ENCODE results near the gene NUP153.
"Not testable (repeated sequence)": the region's sequence is repeated elsewhere in the genome, so short reads cannot be mapped to it uniquely, and the experiment has no call there.

NUP153 gene

DNA sequence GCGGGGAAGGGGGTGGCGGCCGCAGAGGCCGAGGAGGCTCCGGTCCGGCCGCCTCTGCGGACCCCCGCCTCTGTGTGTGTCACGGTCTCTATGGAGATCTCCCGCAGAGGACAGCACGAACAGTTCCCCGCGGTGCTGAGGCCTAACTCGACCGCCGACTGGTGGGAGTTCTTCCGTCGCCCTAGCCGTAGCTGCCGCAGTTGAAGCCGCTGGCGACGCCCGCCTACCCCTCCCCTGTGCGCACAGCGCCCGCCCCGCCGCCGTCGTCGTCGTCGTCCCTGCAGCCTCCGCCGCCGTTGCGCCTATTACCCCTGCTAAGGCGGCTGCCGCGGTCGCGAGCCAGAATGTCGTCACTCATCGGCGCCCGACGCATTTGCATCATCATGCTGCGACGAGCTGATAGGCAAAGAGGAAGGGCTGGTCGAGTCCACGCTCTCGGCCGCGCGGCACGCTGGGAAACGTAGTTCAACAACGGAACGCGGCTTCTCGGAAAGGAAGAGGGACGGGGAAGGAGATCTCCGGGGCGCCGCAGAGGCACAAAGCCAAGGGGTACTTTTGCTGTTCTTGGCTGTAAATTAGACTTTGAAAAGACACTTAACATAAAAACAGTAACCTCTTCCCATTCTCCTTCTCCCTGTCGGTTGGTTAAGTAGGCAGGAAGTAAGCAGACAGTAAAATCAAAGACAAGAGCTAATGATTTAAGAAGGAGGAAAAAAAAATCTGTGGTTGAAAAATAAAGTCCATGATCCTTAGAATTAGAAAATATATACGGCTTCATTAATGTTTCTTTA, at the start of gene NUP153:
Gene NUP153, minus strand, starts transcription at position 346 of the 791 bp plus-strand sequence. CDS start 538 bp downstream, outside the sequence.
- peak; percentile 93 for FAIRE-seq

DNA sequence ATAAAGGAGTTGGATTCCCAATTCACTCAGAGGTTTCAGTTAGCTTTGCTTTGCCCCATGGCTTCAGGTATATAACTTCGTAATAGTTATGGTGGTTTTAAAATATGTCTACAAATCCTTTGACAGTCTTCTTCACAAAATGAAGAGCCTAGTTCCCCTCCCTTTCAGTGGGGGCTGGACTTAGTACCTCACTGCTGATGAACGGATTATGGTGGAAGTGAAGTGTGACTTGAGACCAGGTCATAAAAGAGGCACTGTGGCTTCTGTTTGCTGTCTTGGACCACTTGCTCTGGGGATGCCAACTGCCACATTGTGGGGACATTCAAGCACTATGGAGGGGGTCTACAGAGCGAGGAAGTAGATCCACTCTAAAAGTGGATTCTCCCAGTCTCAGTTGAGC, 47.5 kb upstream of the NUP153 start:
- no peak for FAIRE-seq

DNA sequence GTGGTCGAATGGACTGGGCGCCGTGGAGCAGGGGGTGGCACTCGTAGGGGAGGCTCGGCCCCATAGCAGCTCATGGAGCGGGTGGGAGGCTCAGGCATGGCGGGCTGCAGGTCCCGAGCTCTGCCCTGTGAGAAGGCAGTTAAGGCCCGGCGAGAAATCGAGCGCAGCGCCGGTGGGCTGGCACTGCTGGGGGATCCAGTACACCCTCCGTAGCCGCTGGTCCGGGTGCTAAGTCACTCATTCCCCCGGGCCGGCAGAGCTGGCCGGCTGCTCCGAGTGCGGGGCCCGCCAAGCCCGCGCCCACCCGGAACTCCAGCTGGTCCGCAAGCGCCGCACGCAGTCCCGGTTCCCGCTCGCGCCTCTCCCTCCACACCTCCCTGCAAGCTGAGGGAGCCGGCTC, 38.6 kb upstream of the NUP153 start:
- not testable (repeated sequence) for FAIRE-seq

DNA sequence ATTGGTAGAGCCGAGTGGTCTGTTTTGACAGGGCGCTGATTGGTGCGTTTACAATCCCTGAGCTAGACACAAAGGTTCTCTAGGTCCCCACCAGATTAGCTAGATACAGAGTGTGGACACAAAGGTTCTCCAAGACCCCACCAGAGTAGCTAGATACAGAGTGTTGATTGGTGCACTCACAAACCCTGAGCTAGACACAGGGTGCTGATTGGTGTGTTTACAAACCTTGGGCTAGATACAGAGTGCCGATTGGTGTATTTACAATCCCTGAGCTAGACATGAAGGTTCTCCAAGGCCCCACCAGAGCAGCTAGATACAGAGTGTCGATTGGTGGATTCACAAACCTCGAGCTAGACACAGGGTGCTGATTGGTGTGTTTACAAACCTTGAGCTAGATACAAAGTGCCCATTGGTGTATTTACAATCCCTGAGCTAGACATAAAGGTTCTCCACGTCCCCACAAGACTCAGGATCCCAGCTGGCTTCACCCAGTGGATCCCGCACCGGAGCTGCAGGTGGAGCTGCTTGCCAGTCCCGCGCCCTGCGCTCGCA, 38.1 kb upstream of the NUP153 start:
- not testable (repeated sequence) for FAIRE-seq

DNA sequence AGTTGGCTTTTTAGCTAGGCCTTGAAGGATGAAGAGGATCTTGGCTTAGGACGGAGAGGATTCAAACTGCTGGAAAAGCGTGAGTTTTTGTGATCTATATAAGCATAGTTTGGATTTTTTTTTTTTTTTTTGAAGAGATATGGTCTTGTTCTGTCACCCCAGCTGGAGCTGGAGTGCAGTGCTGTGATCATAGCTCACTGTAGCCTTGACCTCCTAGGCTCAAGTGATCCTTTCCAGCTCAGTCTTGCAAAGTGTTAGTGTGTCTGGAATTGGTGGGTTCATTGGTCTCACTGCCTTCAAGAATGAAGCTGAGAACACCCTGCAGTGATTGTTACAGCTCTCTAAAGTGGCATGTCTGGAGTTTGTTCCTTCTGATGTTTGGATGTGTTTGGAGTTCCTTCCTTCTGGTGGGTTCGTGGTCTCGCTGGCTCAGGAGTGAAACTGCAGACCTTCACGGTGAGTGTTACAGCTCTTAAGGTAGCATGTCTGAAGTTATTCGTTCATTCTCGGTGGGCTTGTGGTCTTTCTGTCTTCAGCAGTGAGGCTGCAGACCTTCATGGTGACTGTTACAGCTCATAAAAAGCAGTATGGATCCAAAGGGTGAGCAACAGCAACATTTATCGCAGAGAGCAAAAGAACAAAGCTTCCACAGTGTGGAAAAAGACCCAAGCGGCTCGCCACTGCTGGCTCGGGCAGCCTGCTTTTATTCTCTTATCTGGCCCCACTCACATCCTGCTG, 37.5 kb upstream of the NUP153 start:
- no peak for FAIRE-seq

DNA sequence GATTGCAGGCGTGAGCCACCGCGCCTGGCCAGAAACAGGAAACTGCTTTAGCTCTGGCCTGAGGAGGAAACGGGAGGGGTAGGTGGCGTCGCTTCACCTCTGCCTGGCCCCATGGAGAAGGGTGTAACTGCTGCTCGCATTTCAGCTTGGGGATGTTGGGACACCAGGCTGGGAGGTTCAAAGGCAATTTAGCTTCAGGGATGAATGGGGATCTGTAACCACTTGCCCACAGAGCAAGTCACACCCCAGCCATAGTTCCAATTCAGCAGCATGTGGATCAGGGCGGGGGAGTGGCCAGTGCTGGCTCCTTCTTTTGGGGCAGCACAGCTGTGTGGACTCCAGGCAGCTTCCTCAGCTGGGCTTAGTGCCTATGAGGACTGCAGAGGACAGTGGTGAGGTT, 34.8 kb upstream of the NUP153 start:
- no peak for FAIRE-seq

DNA sequence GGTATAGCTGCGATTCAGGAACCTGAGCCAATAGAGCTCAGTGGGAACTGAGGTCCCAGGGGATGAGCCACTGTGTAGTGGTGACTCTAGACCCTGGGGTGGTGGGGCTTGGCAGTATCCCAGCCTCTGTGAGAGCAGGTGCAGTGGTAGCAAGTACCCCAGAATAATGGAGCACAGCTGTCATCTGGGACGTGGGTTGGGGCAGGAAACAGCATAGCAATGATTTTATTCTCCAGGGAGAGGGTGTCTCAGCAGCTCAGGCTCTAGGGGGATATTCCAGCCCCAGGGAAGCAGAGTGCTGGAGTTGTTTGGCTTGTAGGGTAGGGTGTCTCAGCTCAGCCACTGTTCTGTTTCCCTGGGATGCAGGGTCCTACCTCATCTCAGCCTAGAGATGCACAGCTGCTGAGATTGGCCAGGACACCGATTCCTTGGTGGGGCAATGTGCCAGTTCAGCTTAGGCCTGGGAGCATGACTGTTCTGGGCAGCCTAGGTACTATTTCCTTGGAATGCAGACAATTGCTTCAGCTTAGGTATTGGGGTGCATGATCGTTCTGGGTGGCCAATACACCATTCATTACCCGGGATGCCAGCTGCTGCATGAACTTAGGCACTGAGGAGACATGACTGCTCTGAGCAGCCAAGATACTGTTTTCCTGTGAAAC, 34.0 kb upstream of the NUP153 start:
- no peak for FAIRE-seq

DNA sequence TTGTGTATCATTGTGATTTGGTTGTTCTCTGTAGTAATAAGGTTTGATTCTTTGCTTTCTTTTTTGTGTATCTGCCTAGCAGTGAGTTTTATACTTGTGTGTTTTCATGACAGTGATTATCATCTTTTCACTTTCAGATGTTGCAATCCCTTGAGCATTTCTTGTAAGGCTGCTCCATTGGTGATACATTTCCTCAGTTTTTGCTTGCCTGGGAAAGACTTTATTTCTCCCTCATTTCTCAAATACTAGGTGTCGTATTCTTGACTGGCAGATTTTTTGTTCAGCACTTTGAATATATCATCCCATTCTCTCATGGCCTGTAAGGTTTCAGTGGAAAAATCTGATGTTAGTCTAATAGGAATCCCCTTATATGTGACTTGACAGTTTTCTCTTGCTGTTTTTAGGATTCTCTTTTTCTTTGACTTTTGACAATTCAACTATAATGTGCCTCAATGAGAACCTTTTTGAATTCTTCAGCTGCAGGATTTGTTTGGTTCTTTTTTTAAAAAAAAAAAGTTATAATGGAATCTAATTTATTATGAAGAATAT, 31.1 kb upstream of the NUP153 start:
- no peak for FAIRE-seq

DNA sequence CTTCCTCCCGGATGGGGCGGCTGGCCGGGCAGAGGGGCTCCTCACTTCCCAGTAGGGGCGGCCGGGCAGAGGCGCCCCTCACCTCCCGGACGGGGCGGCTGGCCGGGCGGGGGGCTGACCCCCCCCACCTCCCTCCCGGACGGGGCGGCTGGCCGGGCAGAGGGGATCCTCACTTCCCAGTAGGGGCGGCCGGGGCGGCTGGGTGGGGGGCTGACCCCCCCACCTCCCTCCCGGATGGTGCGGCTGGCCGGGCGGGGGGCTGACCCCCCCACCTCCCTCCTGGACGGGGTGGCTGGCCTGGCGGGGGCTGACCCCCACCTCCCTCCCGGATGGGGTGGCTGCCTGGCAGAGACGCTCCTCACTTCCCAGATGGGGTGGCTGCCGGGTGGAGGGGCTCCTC, 28.6 kb upstream of the NUP153 start:
- not testable (repeated sequence) for FAIRE-seq

DNA sequence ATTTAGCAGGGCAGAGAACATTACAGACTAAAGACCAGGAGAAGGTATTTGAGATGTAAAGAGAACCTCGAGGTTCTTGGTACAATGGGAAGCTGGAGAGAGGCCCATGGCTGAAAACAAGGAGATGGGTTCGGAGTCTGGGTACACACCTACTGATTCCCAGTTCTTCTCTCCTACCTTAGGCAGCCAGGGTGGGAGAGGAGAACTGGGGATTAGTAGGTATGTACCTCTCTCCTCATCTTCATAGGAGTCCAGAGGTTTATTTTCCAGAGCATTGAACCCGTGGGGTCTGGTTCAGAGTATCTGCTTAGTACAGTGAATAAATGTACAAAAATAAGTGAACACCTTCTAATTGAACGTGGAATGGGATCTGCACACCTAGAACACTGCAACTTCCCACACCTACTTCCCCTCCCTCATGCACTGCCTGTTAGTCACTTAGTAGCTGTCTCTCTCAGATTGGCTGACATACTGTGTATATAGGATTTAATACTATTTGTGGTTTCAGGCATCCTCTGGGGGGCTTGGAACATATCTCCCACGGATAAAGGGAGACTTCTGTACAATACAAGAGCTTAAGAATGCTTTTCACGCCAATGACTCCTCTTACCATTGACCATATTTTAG, 23.5 kb upstream of the NUP153 start:
- no peak for FAIRE-seq

DNA sequence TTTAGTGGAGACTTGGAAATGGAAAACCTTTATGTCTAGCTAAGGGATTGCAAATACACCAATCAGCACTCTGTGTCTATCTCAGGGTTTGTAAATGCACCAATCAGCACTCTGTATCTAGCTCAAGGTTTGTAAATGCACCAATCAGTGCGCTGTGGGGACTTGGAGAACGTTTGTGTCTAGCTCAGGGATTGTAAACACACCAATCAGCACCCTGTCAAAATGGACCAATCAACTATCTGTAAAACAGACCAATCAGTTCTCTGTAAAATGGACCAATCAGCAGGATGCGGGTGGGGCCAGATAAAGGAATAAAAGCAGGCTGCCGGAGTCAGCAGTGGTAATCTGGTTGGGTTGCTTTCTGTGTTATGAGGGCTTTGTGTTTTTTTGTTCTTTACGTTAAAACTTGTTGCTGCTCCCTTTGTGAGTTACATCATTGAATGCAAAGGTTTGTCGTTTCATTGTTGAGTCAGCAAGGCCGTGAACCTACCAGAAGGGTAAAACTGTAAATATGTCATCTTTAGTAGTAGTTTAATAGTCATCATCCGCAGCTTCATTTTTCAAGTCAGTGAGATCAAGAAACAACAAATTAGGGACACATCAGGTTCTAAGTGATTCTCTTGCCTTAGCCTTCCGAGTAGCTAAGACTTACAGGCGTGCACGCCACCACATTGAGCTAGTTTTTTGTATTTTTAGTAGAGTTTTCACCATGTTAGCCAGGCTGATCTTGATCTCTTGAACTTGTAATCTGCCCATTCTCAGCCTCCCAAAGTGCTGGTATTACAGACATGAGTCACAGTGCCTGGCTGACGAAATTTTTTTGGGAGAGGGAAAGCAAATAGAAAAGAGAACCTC, 22.7 kb upstream of the NUP153 start:
- FAIRE-seq: no peak

DNA sequence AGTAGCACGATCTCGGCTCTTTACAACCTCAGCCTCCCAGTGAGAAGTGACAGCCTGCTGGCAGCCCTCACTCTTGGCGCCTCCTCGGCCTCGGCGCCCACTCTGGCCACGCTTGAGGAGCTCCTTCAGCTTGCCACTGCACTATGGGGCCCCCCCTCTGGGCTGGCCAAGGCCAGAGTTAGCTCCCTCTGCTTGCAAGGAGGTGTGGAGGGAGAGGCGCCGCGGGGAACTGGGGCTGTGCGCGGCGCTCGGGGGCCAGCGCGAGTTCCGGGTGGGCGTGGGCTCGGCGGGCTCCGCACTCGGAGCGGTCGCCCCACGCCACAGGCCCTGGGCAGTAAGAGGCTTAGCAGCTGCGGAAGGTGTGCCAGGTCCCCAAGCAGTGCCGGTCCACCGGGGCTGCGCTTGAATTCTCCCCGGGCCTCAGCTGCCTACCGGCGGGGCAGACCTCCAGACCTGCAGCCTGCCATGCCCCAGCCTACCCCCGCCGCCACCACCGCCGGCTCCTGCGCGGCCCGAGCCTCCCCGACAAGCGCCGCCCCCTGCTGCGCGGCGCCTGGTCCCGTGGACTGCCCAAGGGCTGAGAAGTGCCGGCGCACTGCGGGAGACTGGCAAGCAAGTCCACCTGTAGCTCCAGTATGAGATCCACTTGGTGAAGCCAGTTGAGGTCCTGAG, 22.0 kb upstream of the NUP153 start:
- FAIRE-seq: no peak

DNA sequence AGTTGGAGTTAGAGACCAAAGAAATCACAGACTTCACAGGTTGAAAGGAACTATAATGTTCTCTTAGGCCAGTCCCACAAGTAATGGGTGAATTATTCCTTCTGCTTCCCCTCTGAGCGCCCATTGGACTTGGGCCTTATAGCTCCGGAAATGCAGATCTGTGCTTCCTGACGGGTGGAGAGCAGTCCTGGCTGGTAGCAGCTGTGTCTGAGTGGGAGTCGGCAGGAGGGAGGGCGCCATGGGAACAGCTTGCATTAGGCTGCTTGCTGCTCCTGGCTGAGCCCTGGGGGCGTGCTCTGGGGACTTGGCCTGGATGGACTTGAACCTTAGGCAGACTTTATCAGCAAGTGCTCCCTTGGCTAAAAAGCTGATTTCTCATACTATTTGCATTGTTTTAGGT, 18.4 kb upstream of the NUP153 start:
- FAIRE-seq: no peak

DNA sequence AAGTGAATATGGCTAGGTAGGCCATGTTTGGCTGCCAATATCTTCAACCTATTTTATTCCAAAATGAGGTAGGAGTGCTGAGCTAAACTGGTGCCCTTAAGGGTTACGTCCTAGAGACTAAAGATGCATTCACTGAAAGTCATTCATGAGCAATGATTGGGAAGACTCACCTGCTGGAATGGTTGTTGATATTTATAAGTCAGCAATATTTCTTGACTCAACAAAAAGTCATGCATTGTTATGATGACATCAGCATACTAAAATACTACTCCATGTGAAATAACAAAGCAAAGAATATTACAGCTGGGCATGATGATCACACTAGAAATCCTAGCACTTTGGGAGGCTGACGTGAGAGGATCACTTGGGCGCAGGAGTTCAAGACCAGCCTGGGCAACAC, 17.6 kb upstream of the NUP153 start:
- no peak for FAIRE-seq

DNA sequence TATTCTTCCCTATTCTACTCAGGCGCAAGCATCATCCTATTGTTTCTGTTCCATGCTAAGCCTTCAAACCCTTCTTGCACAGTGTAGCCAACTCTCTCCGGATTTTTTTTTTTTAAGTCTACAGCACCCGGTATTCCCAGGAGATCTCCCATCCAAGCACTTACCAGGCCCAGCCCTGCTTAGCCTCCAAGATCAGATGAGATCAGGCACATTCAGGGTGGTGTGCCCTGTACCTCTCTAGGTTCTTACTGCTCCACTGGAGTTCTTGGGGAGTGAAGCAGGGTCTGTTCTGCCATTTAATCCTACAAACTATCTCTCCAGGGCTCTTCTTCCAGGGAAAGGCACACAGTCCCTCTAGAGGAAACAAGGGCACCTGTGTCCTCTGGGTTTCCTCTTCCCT, 14.9 kb upstream of the NUP153 start:
- FAIRE-seq: no peak

DNA sequence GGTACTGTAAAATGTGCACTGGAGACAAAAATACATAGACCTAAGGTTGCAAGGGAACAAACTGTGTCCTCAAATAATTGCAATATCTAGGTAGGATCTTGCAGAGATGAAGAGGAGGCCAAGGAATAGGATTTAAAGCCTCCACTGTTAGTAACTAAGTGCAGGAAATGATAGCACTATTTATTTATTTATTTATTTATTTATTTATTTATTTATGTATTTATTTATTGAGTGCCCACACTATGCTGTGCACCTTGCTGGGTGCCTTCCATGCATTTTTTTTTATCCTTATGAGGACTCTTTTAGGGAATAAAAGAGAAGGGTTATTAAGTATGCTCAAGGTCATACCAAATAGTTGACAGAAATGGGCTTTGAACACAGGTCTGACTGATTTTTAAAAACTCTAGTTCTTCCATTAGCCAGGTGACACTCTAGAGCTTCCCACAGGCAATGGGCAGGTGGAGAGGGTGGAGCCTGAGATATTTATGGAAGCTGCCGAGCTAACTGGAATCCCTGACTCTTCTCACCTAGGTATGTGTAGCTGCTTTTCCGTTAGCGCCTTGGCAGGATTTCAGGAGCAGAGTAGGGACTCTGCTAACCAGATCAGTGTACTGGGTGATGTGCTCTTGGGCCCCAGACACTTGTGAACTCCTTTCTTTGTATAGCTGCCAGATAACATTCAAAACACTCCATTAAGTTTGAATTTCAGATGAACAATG, 12.8 kb upstream of the NUP153 start:
- no peak for FAIRE-seq

DNA sequence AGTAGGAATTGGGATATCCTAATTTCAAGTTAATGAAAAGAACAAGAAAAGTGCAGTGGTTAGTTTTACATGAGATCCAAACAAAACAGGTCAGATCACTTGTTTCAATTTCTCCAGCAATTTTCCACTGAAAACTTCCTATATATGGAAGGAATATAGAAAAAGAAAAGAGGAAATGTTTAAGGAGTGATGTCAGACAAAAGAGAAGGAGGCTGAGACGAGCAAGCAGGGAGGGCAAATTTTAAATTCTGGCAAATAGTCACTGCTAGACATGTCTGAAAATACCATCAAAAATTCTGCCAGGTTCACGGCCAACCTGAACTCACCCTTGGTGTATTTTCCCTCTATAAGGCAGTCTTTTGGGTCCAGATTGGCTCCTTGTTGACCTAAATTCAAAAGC, 9.5 kb upstream of the NUP153 start:
- no peak for FAIRE-seq

DNA sequence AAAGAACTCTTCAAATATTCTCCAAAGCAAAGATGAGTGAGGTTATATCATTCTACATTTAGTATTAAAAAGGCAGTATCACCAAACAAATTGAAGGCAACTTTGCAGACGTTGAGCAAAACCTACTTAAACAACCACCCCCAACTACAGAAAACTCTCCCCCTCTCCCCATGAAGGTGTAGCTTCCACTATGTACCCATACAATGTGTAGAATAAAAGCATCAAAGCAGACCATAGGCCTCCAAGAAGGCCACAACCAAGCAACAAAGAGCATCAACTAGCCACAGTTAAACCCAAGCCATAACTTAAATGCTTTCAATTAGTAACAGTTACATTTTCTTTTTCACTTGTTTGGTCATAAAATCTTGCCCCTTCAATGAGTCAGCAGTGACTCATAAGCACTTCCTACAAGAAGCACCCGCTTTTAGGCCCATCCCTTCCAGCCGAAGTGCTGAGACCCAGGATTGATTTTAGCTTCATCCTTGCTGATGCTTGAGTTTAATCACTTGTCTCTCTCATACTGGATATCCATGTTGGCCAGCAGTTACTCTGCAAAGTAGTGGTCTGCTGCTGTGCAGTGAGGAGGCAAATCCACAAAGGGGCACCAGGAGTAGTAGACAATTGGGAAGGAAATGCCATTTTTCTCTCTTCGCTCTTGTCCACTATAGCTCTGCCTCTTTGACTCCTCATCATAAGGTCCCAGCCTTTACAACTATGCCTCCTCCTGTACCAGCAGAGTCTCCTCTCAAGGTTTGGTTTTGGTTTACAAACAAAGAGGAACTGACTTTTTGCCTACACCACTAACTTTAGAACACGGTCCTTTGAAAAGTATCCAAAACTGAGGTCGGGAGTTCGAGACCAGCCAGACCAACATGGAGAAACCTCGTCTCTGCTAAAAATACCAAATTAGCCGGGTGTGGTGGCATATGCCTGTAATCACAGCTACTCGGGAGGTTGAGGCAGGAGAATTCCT, 8.4 kb upstream of the NUP153 start:
- FAIRE-seq: no peak

DNA sequence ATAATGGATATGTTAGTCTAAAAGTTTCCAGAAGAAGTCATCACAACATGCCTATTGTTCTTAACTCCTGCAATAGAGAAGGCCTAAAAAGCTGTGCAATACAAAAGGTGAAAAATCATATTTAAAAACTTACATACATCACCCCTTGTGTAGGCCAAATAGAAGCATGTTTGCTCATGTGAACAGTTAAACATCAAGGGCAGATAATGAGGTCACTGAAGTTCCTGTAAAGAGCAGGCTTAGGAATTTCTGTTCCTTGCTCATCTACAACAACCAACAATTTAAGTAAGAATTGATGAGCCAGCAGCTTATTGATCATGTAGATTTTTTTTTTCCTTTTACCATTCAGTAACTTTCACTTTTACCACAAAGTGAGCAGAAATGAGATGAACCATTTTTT, 7.5 kb upstream of the NUP153 start:
- no peak for FAIRE-seq

Measured in endometrium (tissue), 2 donors.